HG03095 (cell line): ENCODE results near the gene CLIP2.
"Not testable (repeated sequence)": the region's sequence is repeated elsewhere in the genome, so short reads cannot be mapped to it uniquely, and the experiment has no call there.

ENCODE experiments used
- ATAC-seq: cut with Tn5 transposase; IDR thresholded peaks from one replicate; pipeline ENCODE4 v1.9.1; 2021; ENCODE audit warnings: moderate library complexity; ENCODE audit not compliant: unreplicated experiment

CLIP2 gene

GRCh38 chr7:74428023-74428422, 138.8 kb downstream of the CLIP2 start:
- no peak for ATAC-seq

GRCh38 chr7:74429153-74429747, 140.0 kb downstream of the CLIP2 start:
- no peak for ATAC-seq

GRCh38 chr7:74430409-74430808, 141.2 kb downstream of the CLIP2 start:
- ATAC-seq, result not testable (repeated sequence)

GRCh38 chr7:74430961-74431466, 141.8 kb downstream of the CLIP2 start:
- ATAC-seq, result no peak

GRCh38 chr7:74437291-74437571, 148.0 kb downstream of the CLIP2 start:
- ATAC-seq, result not testable (repeated sequence)

- ATAC-seq, result no peak
These were observed 149.1 kb downstream of the CLIP2 start for GRCh38 chr7:74438327-74438726.

- ATAC-seq, result no peak
These were observed 150.3 kb downstream of the CLIP2 start for GRCh38 chr7:74439541-74439940.

GRCh38 chr7:74440143-74440542, 150.9 kb downstream of the CLIP2 start:
- ATAC-seq, result not testable (repeated sequence)

GRCh38 chr7:74441801-74442200, 152.6 kb downstream of the CLIP2 start:
- ATAC-seq, result no peak

GRCh38 chr7:74443543-74444247, 154.5 kb downstream of the CLIP2 start:
- ATAC-seq, result no peak

GRCh38 chr7:74449144-74449543, 159.9 kb downstream of the CLIP2 start:
- no peak for ATAC-seq

GRCh38 chr7:74449809-74450397, 160.7 kb downstream of the CLIP2 start:
- no peak for ATAC-seq

GRCh38 chr7:74452748-74453321, 163.6 kb downstream of the CLIP2 start:
- no peak for ATAC-seq

- ATAC-seq, result no peak
These were observed 164.3 kb downstream of the CLIP2 start, which contains the start of gene GTF2IRD1 for GRCh38 chr7:74453322-74454011. TSS of gene GTF2IRD1 (plus strand) at chr7:74453906. CDS start at chr7:74508081, 54,175 bp downstream.

GRCh38 chr7:74454021-74454924, 165.1 kb downstream of the CLIP2 start:
- ATAC-seq, result no peak

- ATAC-seq, result no peak
These were observed 165.7 kb downstream of the CLIP2 start for GRCh38 chr7:74454925-74455288.

GRCh38 chr7:74455291-74455804, 166.1 kb downstream of the CLIP2 start:
- no peak for ATAC-seq
